Measurements from ENCODE around the gene BAIAP2. TPM values are rescaled to one million over a fixed set of nuclear protein-coding genes. Genes with fewer than 3 reads are reported as not detected.

BAIAP2 gene
- polyA plus RNA-seq, 3 donors from 2014 or later = 1.1 to 5.1 (median 4.7) TPM

- Mint-ChIP-seq H3K27me3 (ENCODE audit: low read depth in 3 of 3) (peaks cover 0 to 10% (median 4%) of the 10 kb centered on the region in 3 donors), H3K27ac (peak overlapping the region in 2 of 6 donors; percentile 11 to 35), H3K36me3 (no peaks in the 10 kb centered on the region), H3K4me3 (peak overlapping the region in 2 of 5 donors; percentile 10 to 14), H3K4me1 (peaks cover 13 to 15% of the 10 kb centered on the region in 2 donors), H3K9me3 (no peaks in the 10 kb centered on the region)
- no peak for DNase-seq
Observed at GRCh38 chr17:81050645-81051625, 16.0 kb downstream of the BAIAP2 start.

GRCh38 chr17:81052199-81052997, 17.4 kb downstream of the BAIAP2 start:
- Mint-ChIP-seq H3K27ac (no peak overlapping the region), H3K36me3 (no peaks in the 10 kb centered on the region)

GRCh38 chr17:81053041-81053970, 18.4 kb downstream of the BAIAP2 start:
- DNase-seq = no peak
- H3K4me3 Mint-ChIP-seq = no peak overlapping the region
- H3K36me3 Mint-ChIP-seq = no peaks in the 10 kb centered on the region
- H3K27ac Mint-ChIP-seq = no peak overlapping the region
- peaks cover 13 to 15% of the 10 kb centered on the region in 2 donors for H3K4me1 Mint-ChIP-seq
- no peaks in the 10 kb centered on the region for H3K9me3 Mint-ChIP-seq
- peaks cover 0 to 8% (median 0%) of the 10 kb centered on the region in 3 donors for H3K27me3 Mint-ChIP-seq (ENCODE audit: low read depth in 3 of 3)

More at GRCh38 chr17:81052199-81052997, 17.4 kb downstream of the BAIAP2 start:
- no peak overlapping the region for H3K4me3 Mint-ChIP-seq
- peaks cover 13 to 15% of the 10 kb centered on the region in 2 donors for H3K4me1 Mint-ChIP-seq
- peaks cover 0 to 8% (median 2%) of the 10 kb centered on the region in 3 donors for H3K27me3 Mint-ChIP-seq (ENCODE audit: low read depth in 3 of 3)
- no peak for DNase-seq
- no peaks in the 10 kb centered on the region for H3K9me3 Mint-ChIP-seq

- DNase-seq = no peak
- Mint-ChIP-seq H3K4me3 (no peak overlapping the region), H3K36me3 (no peaks in the 10 kb centered on the region), H3K27me3 (ENCODE audit: low read depth in 3 of 3) (peaks cover 0 to 7% (median 0%) of the 10 kb centered on the region in 3 donors), H3K4me1 (peaks cover 5 to 9% of the 10 kb centered on the region in 2 donors), H3K9me3 (no peaks in the 10 kb centered on the region), H3K27ac (no peak overlapping the region)
Observed at GRCh38 chr17:81054308-81054707, 19.4 kb downstream of the BAIAP2 start.

- Mint-ChIP-seq H3K36me3 (no peaks in the 10 kb centered on the region), H3K9me3 (no peaks in the 10 kb centered on the region), H3K4me3 (no peak overlapping the region), H3K4me1 (peaks cover 0 to 5% of the 10 kb centered on the region in 2 donors), H3K27ac (no peak overlapping the region), H3K27me3 (ENCODE audit: low read depth in 3 of 3) (peaks cover 0 to 6% (median 0%) of the 10 kb centered on the region in 3 donors)
- DNase-seq = no peak
Observed at GRCh38 chr17:81054881-81055370, 20.0 kb downstream of the BAIAP2 start.

- Mint-ChIP-seq H3K27ac (no peak overlapping the region), H3K36me3 (no peaks in the 10 kb centered on the region), H3K9me3 (no peaks in the 10 kb centered on the region), H3K27me3 (ENCODE audit: low read depth in 3 of 3) (peaks cover 0 to 2% (median 0%) of the 10 kb centered on the region in 3 donors), H3K4me3 (no peak overlapping the region), H3K4me1 (no peaks in the 10 kb centered on the region)
- no peak for DNase-seq
Observed at GRCh38 chr17:81056312-81056711, 21.4 kb downstream of the BAIAP2 start.

- Mint-ChIP-seq H3K36me3 (no peaks in the 10 kb centered on the region), H3K4me1 (no peaks in the 10 kb centered on the region), H3K4me3 (no peak overlapping the region), H3K9me3 (no peaks in the 10 kb centered on the region), H3K27ac (no peak overlapping the region), H3K27me3 (ENCODE audit: low read depth in 3 of 3) (peaks cover 0 to 2% (median 0%) of the 10 kb centered on the region in 3 donors)
- no peak for DNase-seq
Observed at GRCh38 chr17:81057079-81057730, 22.3 kb downstream of the BAIAP2 start.

GRCh38 chr17:81057777-81058176, 22.8 kb downstream of the BAIAP2 start:
- H3K36me3 Mint-ChIP-seq = no peaks in the 10 kb centered on the region
- no peak for DNase-seq
- H3K4me1 Mint-ChIP-seq = no peaks in the 10 kb centered on the region
- H3K4me3 Mint-ChIP-seq = no peak overlapping the region
- H3K27ac Mint-ChIP-seq = no peak overlapping the region
- H3K27me3 Mint-ChIP-seq (ENCODE audit: low read depth in 3 of 3) = peaks cover 0 to 2% (median 0%) of the 10 kb centered on the region in 3 donors
- H3K9me3 Mint-ChIP-seq = no peaks in the 10 kb centered on the region

GRCh38 chr17:81058263-81058871, 23.4 kb downstream of the BAIAP2 start:
- Mint-ChIP-seq H3K36me3 (no peaks in the 10 kb centered on the region), H3K27ac (peak overlapping the region in 1 of 6 donors; percentile 4), H3K4me1 (no peaks in the 10 kb centered on the region), H3K4me3 (no peak overlapping the region), H3K9me3 (no peaks in the 10 kb centered on the region), H3K27me3 (ENCODE audit: low read depth in 3 of 3) (no peaks in the 10 kb centered on the region)
- DNase-seq = no peak

GRCh38 chr17:81059026-81059425, 24.1 kb downstream of the BAIAP2 start:
- Mint-ChIP-seq H3K4me1 (no peaks in the 10 kb centered on the region), H3K27me3 (ENCODE audit: low read depth in 3 of 3) (no peaks in the 10 kb centered on the region), H3K27ac (no peak overlapping the region), H3K4me3 (no peak overlapping the region), H3K9me3 (no peaks in the 10 kb centered on the region), H3K36me3 (no peaks in the 10 kb centered on the region)
- DNase-seq = no peak

GRCh38 chr17:81060416-81060815, 25.5 kb downstream of the BAIAP2 start:
- no peaks in the 10 kb centered on the region for H3K4me1 Mint-ChIP-seq
- no peak overlapping the region for H3K4me3 Mint-ChIP-seq
- H3K36me3 Mint-ChIP-seq = no peaks in the 10 kb centered on the region
- H3K27ac Mint-ChIP-seq = no peak overlapping the region
- H3K9me3 Mint-ChIP-seq = no peaks in the 10 kb centered on the region
- H3K27me3 Mint-ChIP-seq (ENCODE audit: low read depth in 3 of 3) = no peaks in the 10 kb centered on the region
- DNase-seq = no peak

GRCh38 chr17:81061027-81061735, 26.2 kb downstream of the BAIAP2 start:
- no peak overlapping the region for H3K27ac Mint-ChIP-seq
- no peaks in the 10 kb centered on the region for H3K36me3 Mint-ChIP-seq
- no peaks in the 10 kb centered on the region for H3K4me1 Mint-ChIP-seq
- no peak overlapping the region for H3K4me3 Mint-ChIP-seq
- no peak for DNase-seq
- H3K9me3 Mint-ChIP-seq = no peaks in the 10 kb centered on the region
- H3K27me3 Mint-ChIP-seq (ENCODE audit: low read depth in 3 of 3) = no peaks in the 10 kb centered on the region

Data from immature natural killer cell (primary cell).